HG03575 (cell line): ENCODE data around the gene MRPL11.

Source experiments
- ATAC-seq: cut with Tn5 transposase; IDR thresholded peaks from one replicate; pipeline ENCODE4 v1.9.1; 2021; ENCODE audit not compliant: unreplicated experiment, insufficient number of reproducible peaks, low FRiP score; ENCODE audit errors: extremely low read depth

MRPL11 gene

DNA sequence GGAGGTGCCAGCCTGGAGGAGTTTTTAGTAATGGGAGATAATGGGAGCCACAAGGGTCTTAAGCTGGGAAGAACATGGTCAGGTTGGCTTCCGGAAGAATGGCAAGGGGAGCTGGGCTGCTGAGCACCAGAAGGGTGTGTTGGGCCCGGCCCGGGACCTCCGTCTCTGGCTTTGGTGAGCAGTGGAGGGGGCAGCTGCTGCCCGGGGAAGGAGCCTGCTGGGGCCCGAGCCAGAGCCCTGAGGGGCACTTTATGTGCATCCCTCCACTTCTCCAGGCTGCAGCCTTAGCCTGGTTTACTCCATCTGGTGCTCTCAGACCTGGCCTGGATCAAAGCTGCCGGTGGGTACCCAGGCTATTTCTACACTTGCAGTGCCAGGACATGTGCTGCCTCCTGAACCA is 26.5 kb downstream of the MRPL11 start:
- no peak for ATAC-seq

DNA sequence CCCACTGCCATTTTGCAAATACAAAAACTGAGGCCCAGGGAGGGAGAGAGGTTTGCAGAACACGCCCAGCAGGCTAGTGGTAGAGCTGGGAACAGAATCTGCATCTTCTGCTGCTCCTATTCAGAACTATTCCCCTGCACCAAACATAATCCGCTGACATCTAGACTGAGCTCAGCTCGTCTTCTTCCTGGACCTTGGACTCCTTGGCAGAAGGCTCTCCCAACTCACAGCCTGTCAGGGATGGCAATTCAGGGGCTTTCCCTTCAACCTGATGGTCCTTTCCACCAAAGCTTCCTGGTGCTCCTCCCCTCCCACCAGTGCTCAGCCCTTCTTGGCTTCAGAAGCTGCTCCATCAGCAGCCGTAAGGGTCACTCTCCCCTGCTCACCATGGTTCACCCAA is 27.3 kb downstream of the MRPL11 start:
- ATAC-seq = no peak

DNA sequence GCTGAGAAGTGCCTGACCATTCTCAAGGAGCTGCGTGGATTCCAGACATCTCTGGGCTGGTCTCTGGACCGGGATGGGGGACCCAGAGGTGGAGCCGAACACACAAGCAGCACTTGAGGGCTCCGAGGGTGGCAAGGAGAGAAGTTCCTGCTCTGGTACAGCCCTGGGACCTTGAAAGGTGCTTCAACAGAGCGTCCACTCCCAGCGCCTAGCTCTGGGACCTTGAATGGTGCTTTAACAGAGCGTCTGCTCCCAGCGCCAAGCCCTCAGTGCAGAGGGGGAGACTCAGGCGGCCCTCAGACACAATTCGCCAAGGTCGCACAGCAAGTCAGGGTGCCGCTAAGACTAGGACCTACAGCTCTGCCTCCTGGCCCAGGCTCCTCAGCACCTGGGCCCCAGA is 28.5 kb downstream of the MRPL11 start:
- no peak for ATAC-seq

DNA sequence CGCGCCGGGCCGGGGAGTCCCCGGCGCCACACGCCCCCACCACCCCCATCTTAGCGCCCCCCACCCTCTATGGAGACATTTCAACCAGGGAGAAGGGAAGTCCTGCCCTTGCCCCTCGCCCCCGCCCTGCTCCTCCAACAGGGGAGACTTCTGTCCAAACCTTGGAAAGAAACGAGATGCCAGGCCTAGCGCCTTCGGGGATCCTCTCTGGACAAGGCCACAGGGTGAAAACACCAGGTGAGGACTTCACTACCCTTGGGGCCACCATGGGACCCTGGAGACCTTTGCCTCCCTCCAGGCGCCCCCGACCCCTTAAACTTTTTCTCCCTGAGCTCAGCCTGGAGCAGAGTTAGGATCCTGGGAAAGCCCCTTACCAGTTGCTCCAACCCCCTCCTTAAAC is 29.4 kb downstream of the MRPL11 start:
- ATAC-seq = no peak

DNA sequence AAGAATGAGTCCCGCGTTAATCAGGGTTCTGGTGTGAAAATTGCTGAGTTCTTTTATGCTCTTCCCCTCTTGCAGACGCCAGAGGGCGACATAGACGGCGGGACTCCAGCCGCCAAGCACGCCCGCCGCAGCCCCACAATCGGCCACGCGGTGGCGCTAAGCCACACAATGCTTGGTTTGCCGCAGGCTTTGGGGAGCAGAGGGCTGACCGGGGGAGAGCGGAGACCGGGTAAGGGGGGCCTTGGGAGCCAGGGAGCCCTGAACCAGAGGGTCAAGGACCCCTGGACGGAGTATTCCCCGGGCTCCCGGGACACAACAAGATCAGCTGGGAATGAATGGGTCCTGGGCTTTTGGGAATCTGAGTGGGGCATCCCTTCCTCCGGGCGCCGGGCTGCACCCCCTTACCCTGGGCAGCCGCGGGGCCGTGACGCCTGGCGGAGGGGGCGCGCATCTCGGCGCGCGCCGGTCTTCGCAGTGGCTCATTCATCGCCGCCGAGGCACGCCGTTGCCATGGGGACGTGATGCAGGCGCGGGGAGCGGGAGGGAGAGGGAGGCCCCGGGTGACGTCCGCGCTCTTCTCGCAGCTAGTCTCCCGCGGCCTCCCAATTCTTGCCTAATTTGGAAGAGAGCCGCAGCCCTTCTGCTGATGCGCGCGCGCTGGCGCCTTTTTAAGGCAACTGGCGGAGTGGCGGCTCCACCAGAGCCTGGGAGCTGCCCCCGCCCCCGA is 30.0 kb downstream of the MRPL11 start:
- ATAC-seq = no peak

DNA sequence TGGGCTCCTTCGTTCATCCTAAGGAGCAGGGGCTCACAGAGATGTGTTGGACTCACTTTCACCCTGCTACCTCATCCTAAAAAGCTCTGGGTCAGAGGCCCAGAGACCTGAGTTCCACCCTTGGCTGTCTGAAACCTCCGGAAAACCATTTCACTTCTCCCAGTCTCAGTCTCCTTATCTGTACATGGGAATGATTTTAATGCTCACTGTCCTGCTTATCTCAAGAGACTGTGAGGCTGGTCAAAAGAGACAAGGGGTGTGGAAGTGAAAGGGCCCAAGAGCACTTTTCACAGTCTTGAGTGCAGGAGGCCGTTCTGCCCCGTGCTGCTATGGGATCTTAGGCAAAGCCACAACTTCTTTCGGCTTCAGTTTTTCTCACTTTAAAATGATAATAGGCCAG is 31.0 kb downstream of the MRPL11 start:
- ATAC-seq = no peak

DNA sequence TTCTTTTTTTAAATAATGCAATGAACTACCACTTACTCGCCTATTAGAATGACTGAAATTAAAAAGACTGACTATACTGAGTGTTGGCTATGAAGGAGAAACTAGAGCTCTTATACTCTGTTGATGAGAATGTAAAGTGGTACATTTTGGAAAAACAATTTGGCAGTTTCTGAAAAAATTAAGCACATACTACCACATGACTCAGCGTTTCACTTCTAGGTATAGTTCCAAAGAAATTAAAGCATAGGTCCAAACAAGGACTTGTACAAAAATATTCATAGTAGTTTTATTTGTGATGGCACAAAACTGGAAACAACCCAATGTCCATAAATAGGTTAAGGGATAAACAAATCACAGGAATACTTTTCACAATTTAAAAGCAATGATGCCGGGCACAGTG is 44.7 kb downstream of the MRPL11 start:
- ATAC-seq = no peak

DNA sequence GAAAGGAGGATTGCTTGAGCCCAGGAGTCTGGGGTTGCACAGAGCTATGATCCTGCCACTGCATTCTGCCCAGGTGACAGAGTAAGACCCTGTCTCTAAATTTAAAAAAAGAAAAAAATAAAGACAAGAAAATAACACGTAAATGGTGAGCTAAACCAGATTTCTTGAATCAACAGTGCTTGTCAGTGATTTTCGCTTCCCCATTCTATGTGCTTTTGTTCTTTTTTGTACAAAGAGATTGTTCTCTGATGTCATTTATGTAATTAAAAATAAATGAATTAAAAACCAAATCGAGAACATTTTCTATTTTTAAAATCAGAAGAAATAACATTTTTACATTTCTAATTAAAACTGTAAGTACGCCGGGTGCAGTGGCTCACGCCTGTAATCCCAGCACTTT is 47.3 kb downstream of the MRPL11 start:
- ATAC-seq = no peak

DNA sequence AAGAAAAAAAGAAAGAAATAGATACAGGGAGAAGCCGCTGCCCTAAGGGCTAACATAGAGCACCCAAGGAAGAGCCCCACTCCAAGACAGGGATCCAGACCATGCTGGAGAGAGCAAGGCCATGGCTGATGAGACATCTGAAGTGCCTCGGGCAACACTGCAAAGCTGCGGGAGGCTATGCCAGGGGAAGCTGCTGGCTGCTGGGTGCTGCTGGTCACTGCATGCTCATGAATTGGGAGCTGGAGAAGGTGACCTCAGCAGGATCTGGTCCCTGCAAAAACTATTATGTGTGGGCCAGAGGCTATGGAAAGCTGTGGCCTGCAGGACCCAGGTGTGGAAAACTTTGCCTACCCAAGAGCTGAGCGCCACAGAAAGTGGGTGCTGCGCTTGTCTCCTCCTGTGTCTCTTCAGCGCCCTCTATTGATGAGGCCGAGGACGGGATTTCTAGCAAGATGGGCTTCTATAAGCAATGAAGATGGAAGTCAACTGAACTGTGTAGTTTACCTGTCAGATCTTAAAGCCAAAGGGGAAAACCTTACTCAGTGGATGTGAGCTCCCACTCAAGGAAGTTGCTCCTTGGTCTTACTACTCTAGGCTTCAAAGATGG is 49.8 kb downstream of the MRPL11 start:
- no peak for ATAC-seq

DNA sequence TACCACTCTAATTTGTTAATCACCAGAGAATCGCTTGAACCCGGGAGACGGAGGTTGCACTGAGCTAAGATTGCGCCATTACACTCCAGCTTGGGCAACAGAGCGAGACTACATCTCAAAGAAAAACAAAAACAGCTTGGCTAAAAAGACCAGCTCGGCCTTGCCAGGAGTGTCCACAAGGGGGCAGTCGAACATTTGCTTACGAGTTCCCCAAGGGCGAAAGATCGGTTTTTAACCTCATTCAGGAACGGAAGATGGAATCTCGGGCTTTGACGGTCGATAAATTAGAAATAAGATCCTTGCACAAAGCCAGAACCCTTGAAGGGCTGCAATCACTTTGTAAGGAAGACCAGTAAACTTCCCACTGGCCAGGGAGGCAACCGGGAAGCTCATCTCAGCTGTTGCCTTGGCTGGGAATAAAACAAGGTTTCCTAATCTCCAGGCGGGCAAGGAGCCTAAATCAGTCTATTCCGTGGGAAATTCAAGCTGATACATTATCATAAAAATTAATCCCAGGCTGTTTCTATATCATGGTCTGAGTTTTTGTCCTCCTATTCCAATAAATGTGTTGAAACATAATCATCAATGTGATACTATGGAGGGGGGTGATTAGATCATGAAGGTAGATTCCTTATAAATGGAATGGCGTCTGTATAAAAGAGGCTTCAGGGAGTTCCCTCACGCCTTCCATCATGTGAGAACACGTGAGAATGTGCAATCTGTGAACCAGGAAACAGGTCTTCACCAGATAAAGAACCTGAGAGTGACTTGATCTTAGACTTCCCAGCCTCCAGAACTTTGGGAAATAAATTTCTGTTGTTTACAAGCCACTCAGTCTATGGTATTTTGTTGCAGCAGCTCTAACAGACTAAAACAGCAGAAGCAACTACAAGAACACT is 52.2 kb downstream of the MRPL11 start:
- ATAC-seq = no peak
